Measurements from ENCODE around the gene TNRC6C. TPM values are rescaled to one million over a fixed set of nuclear protein-coding genes. Genes with fewer than 3 reads are reported as not detected.
A peak's percentile ranks its signal among the peaks of the same experiment; 100 is the strongest.

Gene TNRC6C
- total RNA-seq, 3 donors from 2014 or later (not counting 1 experiment from before 2014, with no cell fraction given) = 74.3 to 100 (median 76.3) TPM

DNA sequence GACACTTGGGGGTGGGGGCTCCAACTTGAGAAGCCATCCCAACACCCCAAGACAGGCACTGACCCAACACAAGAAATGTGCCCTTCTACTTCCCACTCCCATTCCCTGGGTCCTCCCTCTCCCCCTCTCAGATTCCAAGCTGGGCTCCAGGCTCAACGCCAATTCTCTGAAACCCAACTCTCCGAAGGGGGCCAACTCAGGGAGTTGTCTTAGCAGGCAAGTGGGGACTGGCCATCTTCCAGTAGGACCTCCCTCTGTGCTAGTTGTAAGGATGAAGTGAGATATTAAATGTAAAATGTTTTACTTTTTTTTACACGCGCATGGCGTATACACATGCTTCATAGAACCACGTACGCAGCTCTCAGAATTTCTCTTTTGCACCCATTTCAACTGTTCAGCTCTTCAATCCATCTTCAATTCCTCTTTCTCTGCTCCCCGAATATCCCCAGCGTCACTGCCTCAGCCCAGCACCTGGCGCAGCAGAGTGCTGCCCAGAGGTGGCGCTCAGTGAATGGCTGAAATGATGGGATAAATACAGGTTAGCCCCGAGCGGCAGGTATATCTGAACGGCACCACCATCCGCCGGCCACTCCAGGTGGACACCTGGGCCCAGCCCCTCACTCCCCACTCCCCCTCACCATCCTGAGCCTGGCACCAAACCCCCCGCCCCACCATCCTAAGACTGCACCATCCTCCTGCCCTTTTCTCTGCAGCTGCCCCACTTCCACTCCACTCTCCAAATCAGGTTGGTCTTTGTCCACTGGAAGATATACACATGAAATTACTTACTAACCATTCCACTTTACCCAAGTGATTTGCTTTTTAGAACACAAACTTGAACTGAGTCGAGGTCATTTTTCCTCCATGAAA is 43.9 kb upstream of the TNRC6C start:
- WGBS (ENCODE audit: insufficient coverage) = 41% methylated on average over 17 of the region's 18 CpGs
- ATAC-seq = peak in 2 of 3 donors; percentile 21 to 40
- DNase-seq = peak in 1 of 2 donors; percentile 41
- peaks cover 14 to 15% of the 10 kb centered on the region in 2 donors for H3K4me1 Mint-ChIP-seq
- TF ChIP-seq, protein P1, sequence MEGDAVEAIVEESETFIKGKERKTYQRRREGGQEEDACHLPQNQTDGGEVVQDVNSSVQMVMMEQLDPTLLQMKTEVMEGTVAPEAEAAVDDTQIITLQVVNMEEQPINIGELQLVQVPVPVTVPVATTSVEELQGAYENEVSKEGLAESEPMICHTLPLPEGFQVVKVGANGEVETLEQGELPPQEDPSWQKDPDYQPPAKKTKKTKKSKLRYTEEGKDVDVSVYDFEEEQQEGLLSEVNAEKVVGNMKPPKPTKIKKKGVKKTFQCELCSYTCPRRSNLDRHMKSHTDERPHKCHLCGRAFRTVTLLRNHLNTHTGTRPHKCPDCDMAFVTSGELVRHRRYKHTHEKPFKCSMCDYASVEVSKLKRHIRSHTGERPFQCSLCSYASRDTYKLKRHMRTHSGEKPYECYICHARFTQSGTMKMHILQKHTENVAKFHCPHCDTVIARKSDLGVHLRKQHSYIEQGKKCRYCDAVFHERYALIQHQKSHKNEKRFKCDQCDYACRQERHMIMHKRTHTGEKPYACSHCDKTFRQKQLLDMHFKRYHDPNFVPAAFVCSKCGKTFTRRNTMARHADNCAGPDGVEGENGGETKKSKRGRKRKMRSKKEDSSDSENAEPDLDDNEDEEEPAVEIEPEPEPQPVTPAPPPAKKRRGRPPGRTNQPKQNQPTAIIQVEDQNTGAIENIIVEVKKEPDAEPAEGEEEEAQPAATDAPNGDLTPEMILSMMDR (IDR thresholded peaks at IDR 0.05) = no peak
- H3K9me3 Mint-ChIP-seq = no peaks in the 10 kb centered on the region
- no peak overlapping the region for H3K4me3 ChIP-seq (ENCODE audit: low read length)
- H3K9me3 ChIP-seq (ENCODE audit: control insufficient read depth, insufficient read depth, low read length) = no peaks in the 10 kb centered on the region
- H3K36me3 Mint-ChIP-seq = no peaks in the 10 kb centered on the region
- intact Hi-C loops (cut with micrococcal nuclease) = no loop called here
- H3K27ac Mint-ChIP-seq = no peak overlapping the region
- peaks cover 8% of the 10 kb centered on the region for H3K4me1 ChIP-seq (ENCODE audit: control insufficient read depth, insufficient read depth, low read length)
- no peaks in the 10 kb centered on the region for H3K36me3 ChIP-seq (ENCODE audit: control insufficient read depth, insufficient read depth, low read length)
- no peak overlapping the region for H3K27ac ChIP-seq (ENCODE audit: low read length)
- H3K27me3 Mint-ChIP-seq (ENCODE audit: low read depth in 2 of 2) = peaks cover 40 to 62% of the 10 kb centered on the region in 2 donors
- no peak overlapping the region for H3K4me3 Mint-ChIP-seq
- H3K27me3 ChIP-seq (ENCODE audit: control insufficient read depth, insufficient read depth, low read length) = peaks cover 8% of the 10 kb centered on the region

DNA sequence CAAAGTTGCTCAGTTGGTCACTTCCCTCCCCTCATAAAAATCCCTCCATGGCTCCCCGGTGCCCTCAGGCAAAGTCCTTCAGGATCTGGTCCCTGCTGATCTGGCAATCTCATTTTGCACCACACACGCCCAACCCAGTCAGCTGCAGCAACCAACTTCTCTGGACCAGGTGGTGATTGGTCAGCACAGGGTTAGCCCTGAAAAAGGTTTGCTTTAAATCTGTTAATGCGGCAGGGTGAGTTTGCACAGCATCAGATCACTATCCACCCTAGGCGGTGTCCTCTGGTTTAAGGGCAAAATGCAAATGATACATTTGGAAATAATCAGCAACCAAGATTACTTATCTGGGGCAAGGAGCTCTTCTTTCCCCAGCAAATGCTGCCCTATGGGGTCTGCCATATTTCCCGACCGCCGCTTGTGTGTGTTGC is 42.9 kb upstream of the TNRC6C start:
- Histone ChIP-seq H3K27ac (ENCODE audit: low read length) (no peak overlapping the region), H3K4me3 (ENCODE audit: low read length) (no peak overlapping the region), H3K4me1 (ENCODE audit: control insufficient read depth, insufficient read depth, low read length) (peaks cover 8% of the 10 kb centered on the region), H3K27me3 (ENCODE audit: control insufficient read depth, insufficient read depth, low read length) (peaks cover 8% of the 10 kb centered on the region), H3K36me3 (ENCODE audit: control insufficient read depth, insufficient read depth, low read length) (no peaks in the 10 kb centered on the region), H3K9me3 (ENCODE audit: control insufficient read depth, insufficient read depth, low read length) (no peaks in the 10 kb centered on the region)
- ATAC-seq = peak in 1 of 3 donors; percentile 32
- intact Hi-C loops (cut with micrococcal nuclease) = no loop called here
- WGBS (ENCODE audit: insufficient coverage) = 93% methylated on average over 4 of the region's 7 CpGs
- Mint-ChIP-seq H3K9me3 (no peaks in the 10 kb centered on the region), H3K4me3 (no peak overlapping the region), H3K27ac (no peak overlapping the region), H3K36me3 (no peaks in the 10 kb centered on the region), H3K4me1 (peaks cover 14 to 15% of the 10 kb centered on the region in 2 donors), H3K27me3 (ENCODE audit: low read depth in 2 of 2) (peaks cover 42 to 56% of the 10 kb centered on the region in 2 donors)
- DNase-seq = no peak
- TF ChIP-seq, protein P1 (IDR thresholded peaks at IDR 0.05) = no peak

DNA sequence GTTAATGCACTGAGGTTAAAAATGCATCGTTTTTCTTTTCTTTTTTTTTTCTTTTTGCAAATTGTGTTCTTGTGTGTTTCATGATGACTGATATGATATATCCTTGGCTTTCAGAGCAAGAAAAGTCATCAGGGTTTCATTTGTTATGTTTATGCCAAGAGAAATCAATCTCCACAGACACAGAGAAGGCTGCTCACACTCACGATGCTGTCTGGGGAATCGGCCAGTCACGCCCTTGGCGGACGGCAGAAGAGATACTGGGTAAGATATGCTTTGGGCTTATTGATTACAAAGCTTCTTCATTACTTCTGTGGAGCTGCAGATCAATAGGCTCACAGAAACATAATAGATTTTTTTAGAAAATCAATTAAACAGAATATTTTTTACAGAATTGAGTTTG is 42.2 kb upstream of the TNRC6C start:
- 43% methylated on average over 1 of the region's 6 CpGs for WGBS (ENCODE audit: insufficient coverage)
- Mint-ChIP-seq H3K27ac (no peak overlapping the region), H3K4me1 (peaks cover 14 to 15% of the 10 kb centered on the region in 2 donors), H3K4me3 (peak overlapping the region; percentile 53), H3K36me3 (no peaks in the 10 kb centered on the region), H3K27me3 (ENCODE audit: low read depth in 2 of 2) (peaks cover 42 to 50% of the 10 kb centered on the region in 2 donors), H3K9me3 (no peaks in the 10 kb centered on the region)
- intact Hi-C loops (cut with micrococcal nuclease) = no loop called here
- DNase-seq (no peak), ATAC-seq (no peak)
- peaks cover 8% of the 10 kb centered on the region for H3K27me3 ChIP-seq (ENCODE audit: control insufficient read depth, insufficient read depth, low read length)
- no peaks in the 10 kb centered on the region for H3K9me3 ChIP-seq (ENCODE audit: control insufficient read depth, insufficient read depth, low read length)
- TF ChIP-seq, protein P1 (IDR thresholded peaks at IDR 0.05) = no peak
- H3K36me3 ChIP-seq (ENCODE audit: control insufficient read depth, insufficient read depth, low read length) = no peaks in the 10 kb centered on the region
- peaks cover 8% of the 10 kb centered on the region for H3K4me1 ChIP-seq (ENCODE audit: control insufficient read depth, insufficient read depth, low read length)
- no peak overlapping the region for H3K27ac ChIP-seq (ENCODE audit: low read length)
- no peak overlapping the region for H3K4me3 ChIP-seq (ENCODE audit: low read length)
